Fibroblast of villous mesenchyme (primary cell): ENCODE results near the gene SLC5A3. TPM values are rescaled to one million over a fixed set of nuclear protein-coding genes. Genes with fewer than 3 reads are reported as not detected.

Source experiments
- DNase-seq: peaks from one replicate; pipeline ENCODE4 v3.0.0-alpha.2; 2010; ENCODE audit warnings: low read depth
- H3K4me3 ChIP-seq: 2 replicates; pipeline ENCODE4 v1.5.1; 2011; ENCODE audit warnings: low read depth, mild to moderate bottlenecking, low read length
- total RNA-seq: library from RNA; depleted of rRNA; stranded (reverse); fragments of >200 nt; gene quantifications from 2 replicates; pipeline ENCODE4 v1.2.3, GENCODE V29; 2012
- TF ChIP-seq, protein P1 (sequence below): IDR thresholded peaks from 2 replicates; pipeline ENCODE4 v1.5.1; 2012; ENCODE audit warnings: low read depth, mild to moderate bottlenecking, low read length; ENCODE audit not compliant: insufficient read depth

The SLC5A3 gene
- total RNA-seq, 1 donor: 142 TPM

DNA sequence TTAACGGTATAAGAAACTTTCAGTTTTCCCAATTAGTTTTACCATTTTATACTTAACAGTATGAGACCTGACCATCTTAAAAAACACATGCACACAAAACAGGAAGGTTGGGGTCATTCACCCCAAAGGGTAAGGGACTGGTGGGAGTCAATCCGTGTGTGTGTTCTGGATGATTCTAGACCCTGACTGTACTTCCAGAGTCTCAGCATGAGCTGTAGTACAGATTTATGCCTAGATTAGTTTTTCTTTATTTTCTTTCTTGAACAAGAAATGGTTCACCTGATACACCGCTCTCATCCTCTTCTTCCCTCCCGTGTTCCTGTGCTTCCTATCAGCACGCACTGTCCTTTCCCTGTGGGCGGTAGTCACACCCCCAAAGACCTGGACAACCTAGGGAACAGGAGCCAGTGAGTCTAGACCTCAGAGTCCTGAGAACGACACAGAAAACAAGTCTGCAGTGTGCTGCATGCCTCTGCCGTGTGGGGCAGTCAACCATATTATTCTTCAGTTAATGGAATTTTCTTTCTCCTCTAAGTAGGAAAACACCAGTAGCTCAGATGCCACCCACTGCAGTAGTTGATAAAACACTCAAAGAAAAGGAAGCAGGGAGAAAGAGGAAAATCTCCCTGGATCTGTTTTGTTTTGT is 38.9 kb upstream of the SLC5A3 start:
- TF ChIP-seq, protein P1, sequence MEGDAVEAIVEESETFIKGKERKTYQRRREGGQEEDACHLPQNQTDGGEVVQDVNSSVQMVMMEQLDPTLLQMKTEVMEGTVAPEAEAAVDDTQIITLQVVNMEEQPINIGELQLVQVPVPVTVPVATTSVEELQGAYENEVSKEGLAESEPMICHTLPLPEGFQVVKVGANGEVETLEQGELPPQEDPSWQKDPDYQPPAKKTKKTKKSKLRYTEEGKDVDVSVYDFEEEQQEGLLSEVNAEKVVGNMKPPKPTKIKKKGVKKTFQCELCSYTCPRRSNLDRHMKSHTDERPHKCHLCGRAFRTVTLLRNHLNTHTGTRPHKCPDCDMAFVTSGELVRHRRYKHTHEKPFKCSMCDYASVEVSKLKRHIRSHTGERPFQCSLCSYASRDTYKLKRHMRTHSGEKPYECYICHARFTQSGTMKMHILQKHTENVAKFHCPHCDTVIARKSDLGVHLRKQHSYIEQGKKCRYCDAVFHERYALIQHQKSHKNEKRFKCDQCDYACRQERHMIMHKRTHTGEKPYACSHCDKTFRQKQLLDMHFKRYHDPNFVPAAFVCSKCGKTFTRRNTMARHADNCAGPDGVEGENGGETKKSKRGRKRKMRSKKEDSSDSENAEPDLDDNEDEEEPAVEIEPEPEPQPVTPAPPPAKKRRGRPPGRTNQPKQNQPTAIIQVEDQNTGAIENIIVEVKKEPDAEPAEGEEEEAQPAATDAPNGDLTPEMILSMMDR: peak; percentile 11
- DNase-seq: no peak
- no peak overlapping the region for H3K4me3 ChIP-seq

DNA sequence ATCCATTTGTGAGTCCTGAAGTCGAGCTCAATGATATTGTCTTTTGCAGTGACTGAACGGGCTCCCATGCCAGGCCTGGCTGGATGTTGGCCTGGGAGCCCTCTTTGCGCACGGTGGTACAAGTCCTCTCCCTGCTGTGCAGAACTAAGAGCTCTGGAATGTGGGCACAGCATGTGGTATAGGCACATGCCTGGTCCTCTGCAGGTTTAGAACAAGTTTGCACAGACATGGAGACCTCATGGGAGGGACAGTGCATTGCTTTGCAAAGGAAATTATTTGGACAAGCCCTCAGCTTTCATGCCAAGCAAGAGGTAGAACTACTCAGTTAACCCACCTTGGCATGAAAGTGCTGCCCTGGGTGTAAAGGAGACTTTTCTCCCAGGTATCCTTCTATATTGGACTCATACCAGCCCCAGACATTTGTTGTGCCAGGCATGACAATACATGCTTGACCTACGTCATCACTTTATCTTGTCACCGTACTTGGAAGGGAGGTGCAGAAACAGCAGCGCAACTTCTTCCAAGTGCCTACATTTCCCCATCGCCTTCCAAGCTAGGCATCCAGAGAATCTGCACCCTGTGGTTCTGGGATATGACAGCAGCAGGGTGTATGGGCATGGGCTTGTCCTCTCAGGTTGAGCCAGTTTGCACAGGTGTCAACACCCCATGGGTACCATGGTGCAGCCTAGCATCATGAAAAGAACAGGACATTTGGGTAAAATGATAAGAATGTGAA is 37.6 kb upstream of the SLC5A3 start:
- no peak for DNase-seq
- TF ChIP-seq, protein P1: no peak
- no peak overlapping the region for H3K4me3 ChIP-seq

DNA sequence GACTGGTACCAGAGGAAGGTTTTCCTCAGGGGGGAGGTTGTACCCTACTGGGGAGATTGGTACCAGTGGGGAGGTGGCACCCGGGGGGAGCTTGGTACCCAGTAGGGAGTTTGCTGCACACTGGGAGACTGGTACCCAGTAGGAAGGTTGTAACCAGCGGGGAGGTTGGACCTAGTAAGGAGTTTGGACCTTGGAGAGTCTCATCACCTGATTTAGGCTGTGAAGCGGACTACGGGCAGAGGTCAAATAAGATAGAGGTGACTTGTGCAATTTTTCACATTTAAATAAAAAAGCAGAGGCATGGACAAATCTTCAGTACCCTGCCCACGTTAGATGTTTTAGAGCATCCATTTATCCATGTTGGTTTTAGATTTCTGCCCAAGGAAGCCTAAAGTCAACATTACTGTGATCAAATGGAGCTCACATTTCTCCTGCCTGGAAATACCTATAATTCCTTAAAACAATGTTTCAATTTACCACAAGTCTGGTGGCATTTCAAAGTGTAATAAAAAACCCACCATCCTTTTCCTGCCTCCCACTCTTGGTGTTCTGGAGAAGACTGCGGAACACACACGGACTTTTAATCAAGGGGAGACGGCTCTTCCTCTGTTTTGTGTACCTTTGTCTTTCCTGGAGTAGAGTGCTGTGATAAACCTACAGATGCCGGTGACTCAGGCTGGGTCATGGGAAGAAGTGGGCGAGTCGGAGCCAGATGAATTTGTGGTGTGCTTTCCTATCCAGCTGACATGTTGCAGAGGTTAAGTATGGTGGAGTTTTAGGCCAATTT is 36.2 kb upstream of the SLC5A3 start:
- no peak overlapping the region for H3K4me3 ChIP-seq
- TF ChIP-seq, protein P1: no peak
- peak; percentile 40 for DNase-seq

DNA sequence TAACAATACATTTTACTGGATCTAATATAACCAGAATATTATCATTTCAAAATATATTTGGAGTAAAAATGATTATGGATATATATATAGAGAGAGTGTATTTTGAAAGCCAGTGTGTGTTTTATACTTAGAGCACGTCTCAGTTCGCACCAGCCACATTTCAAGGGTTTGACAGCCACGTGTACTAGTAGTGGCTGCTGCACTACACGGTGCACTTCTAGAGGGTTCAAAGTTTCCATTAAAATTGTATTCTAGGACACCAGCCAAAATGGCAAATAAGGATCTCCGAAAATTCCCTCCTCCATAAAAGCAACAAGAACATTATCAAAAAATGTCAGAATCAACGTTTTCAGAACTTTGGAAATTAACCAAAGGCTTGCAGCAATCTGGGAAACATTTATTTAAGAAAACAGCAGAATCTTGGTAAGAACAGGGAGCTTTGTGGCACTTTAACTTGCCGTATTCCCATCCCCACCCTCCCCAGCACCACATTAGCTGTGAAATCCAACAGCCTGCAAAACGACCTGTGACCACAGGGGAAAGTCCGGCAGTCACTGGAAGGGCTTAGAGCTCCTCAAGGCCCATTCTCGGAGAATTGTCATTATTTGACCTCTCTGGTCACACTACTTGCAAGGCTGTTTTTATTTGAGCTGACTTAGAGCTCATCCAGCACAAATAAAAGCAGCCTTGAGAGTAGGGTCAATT is 33.5 kb upstream of the SLC5A3 start:
- no peak for DNase-seq
- TF ChIP-seq, protein P1: no peak
- no peak overlapping the region for H3K4me3 ChIP-seq

DNA sequence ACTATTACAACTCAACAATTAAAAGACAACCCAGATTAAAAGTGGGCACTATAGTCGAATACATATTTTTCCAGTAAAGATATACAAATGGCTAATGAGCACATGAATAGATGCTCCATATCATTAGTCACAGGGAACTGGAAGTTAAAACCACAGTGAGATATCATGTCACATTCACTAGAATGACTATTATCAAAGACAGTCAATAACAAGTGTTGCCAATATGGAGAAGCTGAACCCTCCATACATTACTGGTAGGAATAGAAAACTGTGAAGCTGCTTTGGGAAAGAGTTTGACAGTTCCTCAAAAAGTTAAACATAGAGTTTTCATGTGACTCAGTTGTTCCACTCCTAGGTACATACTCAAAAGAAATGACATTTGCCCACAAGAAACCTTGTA is 30.6 kb upstream of the SLC5A3 start:
- TF ChIP-seq, protein P1: no peak
- no peak for DNase-seq
- H3K4me3 ChIP-seq: no peak overlapping the region

DNA sequence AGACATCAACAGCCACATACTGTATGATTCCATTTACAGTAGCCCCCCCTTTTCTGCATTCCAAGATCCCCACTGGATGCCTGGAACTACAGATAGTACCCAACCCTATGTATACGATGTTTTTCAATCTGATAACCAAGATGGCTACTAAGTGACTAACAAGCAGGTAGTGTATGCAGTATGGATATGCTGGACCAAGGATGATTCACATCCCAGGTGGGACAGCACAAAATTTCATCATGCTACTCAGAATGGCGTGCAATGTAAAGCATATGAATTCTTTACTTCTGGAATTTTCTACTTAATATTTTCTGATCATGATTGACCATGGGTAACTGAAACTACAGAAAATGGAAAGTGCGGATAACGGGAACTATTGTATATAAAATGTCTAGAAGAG is 30.0 kb upstream of the SLC5A3 start:
- DNase-seq: no peak
- H3K4me3 ChIP-seq: no peak overlapping the region
- TF ChIP-seq, protein P1: no peak
